Gastroesophageal sphincter (tissue), 4 donors: ENCODE measurements around the gene C8G. TPM values are rescaled to one million over a fixed set of nuclear protein-coding genes. Genes with fewer than 3 reads are reported as not detected.

ENCODE experiments used
- ATAC-seq: fragments of 150-250 bp; one replicate; pipeline ENCODE4 v1.9.1; 2016; ENCODE audit warnings: mild to moderate bottlenecking, moderate library complexity
- H3K27ac ChIP-seq, 4 donors: fragments of 200-600 bp; sonication (generic) in 3 of 4; 1 replicate in 3 of 4; 2 replicates in 1 of 4; pipeline ENCODE4 v1.5.1; 2016 to 2019
- H3K27me3 ChIP-seq: fragments of 200-600 bp; sonication (generic); one replicate; pipeline ENCODE4 v1.5.1; 2019
- H3K36me3 ChIP-seq, 2 donors: fragments of 200-600 bp; sonication (generic); one replicate each; pipeline ENCODE4 v1.5.1; 2019; ENCODE audit warnings: control low read depth in 1 of 2
- H3K4me1 ChIP-seq, 3 donors: fragments of 200-600 bp; sonication (generic); 1 replicate in 2 of 3; 2 replicates in 1 of 3; pipeline ENCODE4 v1.5.1; 2016 to 2019; ENCODE audit warnings: control low read depth in 2 of 3
- H3K4me3 ChIP-seq, 2 donors: fragments of 200-600 bp; sonication (generic); one replicate each; pipeline ENCODE4 v1.5.1; 2019; ENCODE audit warnings: mild to moderate bottlenecking in 1 of 2, moderate library complexity in 1 of 2
- H3K9me3 ChIP-seq, 3 donors: fragments of 200-600 bp; sonication (generic); one replicate each; pipeline ENCODE4 v1.5.1; 2017 to 2019; ENCODE audit warnings: control low read depth in 2 of 3
- EP300 ChIP-seq: sonication (generic); formaldehyde crosslinking; IDR thresholded peaks from one replicate; pipeline ENCODE4 v1.6.1; 2017; ENCODE audit warnings: antibody characterized with exemption, mild to moderate bottlenecking
- POLR2A ChIP-seq, 2 donors: fragments of 450-650 bp; IDR thresholded peaks; one replicate each; pipeline ENCODE4 v1.6.1; 2017; ENCODE audit warnings: antibody characterized with exemption in 2 of 2, mild to moderate bottlenecking in 2 of 2, moderate library complexity in 1 of 2
- POLR2AphosphoS5 ChIP-seq: sonication (generic); formaldehyde crosslinking; IDR thresholded peaks from one replicate; pipeline ENCODE4 v1.6.1; 2017; ENCODE audit warnings: antibody characterized with exemption
- WGBS, 2 donors: methylation state at CpG; one replicate each; pipeline ENCODE4 v1.1.5; 2018; ENCODE audit warnings: low coverage in 1 of 2; 5-methylcytosine and 5-hydroxymethylcytosine counted together
- total RNA-seq, 4 donors: library from RNA; depleted of rRNA; stranded (reverse); fragments of >200 nt; gene quantifications; one replicate each; pipeline ENCODE4 v1.1.0, GENCODE V29; 2016
- TF ChIP-seq, protein P1 (sequence below), 4 experiments: fragments of 200-600 bp in 2 of 4; fragments of 450-650 bp in 2 of 4; sonication (generic) in 1 of 4; IDR thresholded peaks; one replicate each; pipeline ENCODE4 v1.5.1; 2017 to 2019; ENCODE audit warnings: antibody characterized with exemption in 4 of 4, mild to moderate bottlenecking in 2 of 4, moderate library complexity in 2 of 4

The C8G gene
- total RNA-seq, 4 donors from 2014 or later = not detected

DNA sequence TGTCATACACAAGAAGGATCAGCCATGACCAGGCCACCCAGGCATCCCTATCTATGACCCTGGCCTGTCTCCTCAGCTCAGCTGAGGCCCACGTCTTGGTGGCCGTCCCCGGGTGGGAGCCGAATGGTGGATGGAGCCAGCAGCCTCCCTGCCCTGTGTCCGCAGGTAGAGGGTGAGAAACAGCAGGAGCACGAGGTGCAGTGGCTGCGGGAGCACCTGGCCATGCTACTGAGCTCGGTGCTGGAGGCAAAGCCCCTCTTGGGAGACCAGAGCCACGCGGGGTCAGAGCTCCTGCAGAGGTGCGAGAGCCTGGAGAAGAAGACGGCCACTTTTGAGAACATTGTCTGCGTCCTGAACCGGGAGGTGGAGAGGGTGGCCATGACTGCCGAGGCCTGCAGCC is 25.0 kb upstream of the C8G start:
- no peak for ATAC-seq
- H3K9me3 ChIP-seq = no peaks in the 10 kb centered on the region
- H3K27me3 ChIP-seq = no peaks in the 10 kb centered on the region
- H3K36me3 ChIP-seq = peaks cover 0 to 76% of the 10 kb centered on the region in 2 donors
- peaks cover 0 to 5% (median 0%) of the 10 kb centered on the region in 3 donors for H3K4me1 ChIP-seq
- no peak overlapping the region for H3K4me3 ChIP-seq
- 76% methylated on average over 3 of the region's 15 CpGs; no CpG with 5 or more reads in 1 of the 2 donors for WGBS, 2 donors
- H3K27ac ChIP-seq = no peak overlapping the region
- TF ChIP-seq POLR2A (IDR thresholded peaks at IDR 0.05) (no peak), EP300 (no peak), POLR2AphosphoS5 (no peak)
- TF ChIP-seq, protein P1, sequence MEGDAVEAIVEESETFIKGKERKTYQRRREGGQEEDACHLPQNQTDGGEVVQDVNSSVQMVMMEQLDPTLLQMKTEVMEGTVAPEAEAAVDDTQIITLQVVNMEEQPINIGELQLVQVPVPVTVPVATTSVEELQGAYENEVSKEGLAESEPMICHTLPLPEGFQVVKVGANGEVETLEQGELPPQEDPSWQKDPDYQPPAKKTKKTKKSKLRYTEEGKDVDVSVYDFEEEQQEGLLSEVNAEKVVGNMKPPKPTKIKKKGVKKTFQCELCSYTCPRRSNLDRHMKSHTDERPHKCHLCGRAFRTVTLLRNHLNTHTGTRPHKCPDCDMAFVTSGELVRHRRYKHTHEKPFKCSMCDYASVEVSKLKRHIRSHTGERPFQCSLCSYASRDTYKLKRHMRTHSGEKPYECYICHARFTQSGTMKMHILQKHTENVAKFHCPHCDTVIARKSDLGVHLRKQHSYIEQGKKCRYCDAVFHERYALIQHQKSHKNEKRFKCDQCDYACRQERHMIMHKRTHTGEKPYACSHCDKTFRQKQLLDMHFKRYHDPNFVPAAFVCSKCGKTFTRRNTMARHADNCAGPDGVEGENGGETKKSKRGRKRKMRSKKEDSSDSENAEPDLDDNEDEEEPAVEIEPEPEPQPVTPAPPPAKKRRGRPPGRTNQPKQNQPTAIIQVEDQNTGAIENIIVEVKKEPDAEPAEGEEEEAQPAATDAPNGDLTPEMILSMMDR (IDR thresholded peaks at IDR 0.05) = no peak

DNA sequence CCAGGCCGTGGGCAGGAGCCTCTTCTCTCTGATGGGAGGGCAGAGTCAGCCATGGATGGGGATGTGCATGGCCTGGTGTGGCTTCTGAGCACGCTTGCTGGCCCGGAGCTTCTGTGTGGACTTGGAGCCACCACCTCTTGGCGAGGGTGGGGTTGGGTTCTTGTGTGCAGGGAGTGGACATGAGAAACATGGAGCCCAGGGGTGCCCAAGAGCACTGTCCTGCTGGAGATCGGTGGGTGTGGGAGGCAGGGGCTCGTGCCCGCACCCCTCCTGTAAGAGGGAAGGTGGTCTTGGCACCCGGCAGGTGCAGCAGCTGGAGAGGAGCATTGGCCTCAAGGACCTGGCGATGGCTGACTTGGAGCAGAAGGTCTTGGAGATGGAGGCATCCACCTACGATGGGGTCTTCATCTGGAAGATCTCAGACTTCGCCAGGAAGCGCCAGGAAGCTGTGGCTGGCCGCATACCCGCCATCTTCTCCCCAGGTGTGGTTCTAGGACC is 24.3 kb upstream of the C8G start:
- WGBS, 2 donors = 100% methylated on average over 1 of the region's 14 CpGs; no CpG with 5 or more reads in 1 of the 2 donors
- Histone ChIP-seq H3K4me3 (no peak overlapping the region), H3K27ac (no peak overlapping the region), H3K27me3 (no peaks in the 10 kb centered on the region), H3K36me3 (peaks cover 0 to 76% of the 10 kb centered on the region in 2 donors), H3K4me1 (peaks cover 0 to 5% (median 0%) of the 10 kb centered on the region in 3 donors), H3K9me3 (no peaks in the 10 kb centered on the region)
- TF ChIP-seq, protein P1 (IDR thresholded peaks at IDR 0.05) = no peak
- TF ChIP-seq POLR2AphosphoS5 = no peak
- TF ChIP-seq EP300 = no peak
- TF ChIP-seq POLR2A (IDR thresholded peaks at IDR 0.05) = no peak
- ATAC-seq = no peak

DNA sequence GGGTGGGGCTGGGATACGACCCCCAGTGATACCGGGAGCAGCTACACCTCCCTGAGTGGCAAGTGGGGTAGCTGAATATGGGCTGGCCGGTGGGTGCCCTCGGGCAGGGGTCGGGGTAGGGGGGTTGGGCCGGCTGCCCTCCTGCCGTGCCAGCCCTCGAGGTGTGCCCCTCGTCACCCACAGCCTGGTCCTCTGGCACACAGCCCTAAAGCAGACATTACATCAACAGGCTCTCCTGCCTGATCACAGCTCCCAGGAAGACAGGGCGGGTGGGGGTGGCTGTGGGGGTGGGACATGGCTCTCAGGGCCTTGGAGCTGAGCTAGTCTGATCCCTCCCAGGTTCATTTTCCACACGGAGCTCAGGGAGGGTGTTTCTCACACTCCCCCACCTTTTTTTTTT is 23.7 kb upstream of the C8G start:
- H3K36me3 ChIP-seq = peaks cover 0 to 76% of the 10 kb centered on the region in 2 donors
- H3K9me3 ChIP-seq = no peaks in the 10 kb centered on the region
- peaks cover 0 to 5% (median 0%) of the 10 kb centered on the region in 3 donors for H3K4me1 ChIP-seq
- no peak overlapping the region for H3K27ac ChIP-seq
- H3K27me3 ChIP-seq = no peaks in the 10 kb centered on the region
- TF ChIP-seq POLR2AphosphoS5 (no peak), EP300 (no peak), POLR2A (IDR thresholded peaks at IDR 0.05) (no peak)
- TF ChIP-seq, protein P1 (IDR thresholded peaks at IDR 0.05) = no peak
- no peak for ATAC-seq
- WGBS, 2 donors = 40% methylated on average over 1 of the region's 11 CpGs; no CpG with 5 or more reads in 1 of the 2 donors
- H3K4me3 ChIP-seq = no peak overlapping the region

DNA sequence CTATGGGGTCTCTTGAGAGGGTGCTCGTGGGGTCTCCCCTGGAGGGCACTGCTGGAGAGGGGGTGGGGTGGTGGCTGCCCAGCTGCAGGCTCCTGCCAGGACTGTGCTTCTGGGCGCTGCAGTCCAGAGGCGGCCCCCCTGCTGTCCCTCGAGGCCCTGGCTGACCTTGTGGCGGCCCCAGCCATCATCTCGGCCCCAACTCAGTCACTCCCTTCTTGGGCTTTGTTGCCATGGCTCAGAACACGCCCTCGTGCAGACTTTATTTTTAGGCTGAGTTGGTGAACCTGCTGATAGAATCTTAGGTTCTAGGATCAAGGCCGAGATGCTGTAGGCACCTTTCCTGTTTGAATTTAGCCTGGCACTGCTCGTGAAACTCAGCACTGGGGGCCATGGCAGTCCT is 23.3 kb upstream of the C8G start:
- Histone ChIP-seq H3K4me1 (peaks cover 0 to 5% (median 0%) of the 10 kb centered on the region in 3 donors), H3K27me3 (no peaks in the 10 kb centered on the region), H3K36me3 (peaks cover 0 to 76% of the 10 kb centered on the region in 2 donors), H3K4me3 (no peak overlapping the region), H3K9me3 (no peaks in the 10 kb centered on the region), H3K27ac (no peak overlapping the region)
- ATAC-seq = no peak
- 20% methylated on average over 1 of the region's 10 CpGs; no CpG with 5 or more reads in 1 of the 2 donors for WGBS, 2 donors
- TF ChIP-seq POLR2A (IDR thresholded peaks at IDR 0.05) = no peak
- TF ChIP-seq POLR2AphosphoS5 = no peak

DNA sequence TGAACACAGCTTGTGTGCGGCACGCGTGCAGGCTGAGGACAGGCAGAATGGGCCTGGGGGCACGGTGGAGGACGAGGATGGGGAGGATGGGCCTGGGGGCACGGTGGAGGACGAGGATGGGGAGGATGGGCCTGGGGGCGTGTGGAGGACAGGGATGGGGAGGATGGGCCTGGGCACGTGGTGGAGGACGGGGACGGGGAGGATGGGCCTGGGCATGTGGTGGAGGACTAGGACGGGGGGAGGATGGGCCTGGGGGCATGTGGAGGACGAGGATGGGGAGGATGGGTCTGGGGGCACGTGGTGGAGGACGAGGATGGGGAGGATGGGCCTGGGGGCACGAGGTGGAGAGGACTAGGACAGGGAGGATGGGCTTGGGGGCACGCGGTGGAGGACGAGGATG is 22.5 kb upstream of the C8G start:
- no peak overlapping the region for H3K4me3 ChIP-seq
- TF ChIP-seq, protein P1 (IDR thresholded peaks at IDR 0.05) = no peak
- TF ChIP-seq POLR2A (IDR thresholded peaks at IDR 0.05) (no peak), POLR2AphosphoS5 (no peak)
- no peak overlapping the region for H3K27ac ChIP-seq
- whole genome bisulfite sequencing, 2 donors = 83% methylated on average over 12 of the region's 19 CpGs; no CpG with 5 or more reads in 1 of the 2 donors
- H3K36me3 ChIP-seq = peaks cover 0 to 76% of the 10 kb centered on the region in 2 donors
- H3K4me1 ChIP-seq = peaks cover 0 to 5% (median 0%) of the 10 kb centered on the region in 3 donors
- no peak for ATAC-seq
- H3K27me3 ChIP-seq = no peaks in the 10 kb centered on the region
- no peaks in the 10 kb centered on the region for H3K9me3 ChIP-seq
